ENCODE data around the gene AP2A1. TPM values are rescaled to one million over a fixed set of nuclear protein-coding genes. Genes with fewer than 3 reads are reported as not detected.
"Not testable (repeated sequence)": the region's sequence is repeated elsewhere in the genome, so short reads cannot be mapped to it uniquely, and the experiment has no call there.

The AP2A1 gene
- total RNA-seq: 92.0 and 97.0 TPM in 2 replicates

DNA sequence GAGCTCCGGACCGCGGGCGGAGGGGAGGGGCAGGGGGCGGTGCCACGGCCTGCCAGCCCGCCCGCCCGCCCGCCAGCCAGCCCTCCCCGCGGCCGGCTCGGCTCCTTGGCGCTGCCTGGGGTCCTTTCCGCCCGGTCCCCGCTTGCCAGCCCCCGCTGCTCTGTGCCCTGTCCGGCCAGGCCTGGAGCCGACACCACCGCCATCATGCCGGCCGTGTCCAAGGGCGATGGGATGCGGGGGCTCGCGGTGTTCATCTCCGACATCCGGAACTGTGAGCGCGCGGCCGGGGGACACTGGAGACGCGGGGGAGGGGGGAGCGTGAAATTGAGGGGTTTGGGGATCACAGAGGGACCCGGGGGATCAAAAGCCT lies at the start of gene AP2A1:
TSS of gene AP2A1 (plus strand) at position 72 of the 370 bp plus-strand sequence. CDS start at position 205, 133 bp downstream.
- peak within 1 kb of the TSS; percentile 79 for H3K4me3 ChIP-seq (ENCODE audit: low read depth, low read length)
- no peak for DNase-seq (ENCODE audit: low read depth)
- TF ChIP-seq, protein P1, sequence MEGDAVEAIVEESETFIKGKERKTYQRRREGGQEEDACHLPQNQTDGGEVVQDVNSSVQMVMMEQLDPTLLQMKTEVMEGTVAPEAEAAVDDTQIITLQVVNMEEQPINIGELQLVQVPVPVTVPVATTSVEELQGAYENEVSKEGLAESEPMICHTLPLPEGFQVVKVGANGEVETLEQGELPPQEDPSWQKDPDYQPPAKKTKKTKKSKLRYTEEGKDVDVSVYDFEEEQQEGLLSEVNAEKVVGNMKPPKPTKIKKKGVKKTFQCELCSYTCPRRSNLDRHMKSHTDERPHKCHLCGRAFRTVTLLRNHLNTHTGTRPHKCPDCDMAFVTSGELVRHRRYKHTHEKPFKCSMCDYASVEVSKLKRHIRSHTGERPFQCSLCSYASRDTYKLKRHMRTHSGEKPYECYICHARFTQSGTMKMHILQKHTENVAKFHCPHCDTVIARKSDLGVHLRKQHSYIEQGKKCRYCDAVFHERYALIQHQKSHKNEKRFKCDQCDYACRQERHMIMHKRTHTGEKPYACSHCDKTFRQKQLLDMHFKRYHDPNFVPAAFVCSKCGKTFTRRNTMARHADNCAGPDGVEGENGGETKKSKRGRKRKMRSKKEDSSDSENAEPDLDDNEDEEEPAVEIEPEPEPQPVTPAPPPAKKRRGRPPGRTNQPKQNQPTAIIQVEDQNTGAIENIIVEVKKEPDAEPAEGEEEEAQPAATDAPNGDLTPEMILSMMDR (IDR thresholded peaks at IDR 0.05; ENCODE audit: insufficient read depth, low read depth, low read length): no peak

DNA sequence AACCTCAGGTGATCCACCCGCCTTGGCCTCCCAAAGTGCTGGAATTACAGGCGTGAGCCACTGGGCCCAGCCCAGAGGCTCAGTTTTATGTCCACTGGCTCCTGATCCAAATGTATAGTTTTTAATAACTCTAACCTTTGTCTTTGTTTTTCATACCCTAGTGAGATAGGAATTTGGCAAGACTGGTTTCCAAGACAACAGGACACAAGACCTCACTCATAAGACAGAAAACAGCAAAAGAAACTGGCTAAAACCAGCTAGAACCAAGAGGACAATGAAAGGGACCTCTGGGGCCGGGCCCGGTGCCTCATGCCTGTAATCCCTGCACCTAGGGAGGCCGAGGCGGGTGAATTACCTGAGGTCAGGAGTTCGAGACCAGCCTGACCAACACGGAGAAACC lies 48.3 kb upstream of the AP2A1 start:
- no peak overlapping the region for H3K4me3 ChIP-seq (ENCODE audit: low read depth, low read length)
- DNase-seq (ENCODE audit: low read depth): peak; percentile 71
- TF ChIP-seq, protein P1 (IDR thresholded peaks at IDR 0.05; ENCODE audit: insufficient read depth, low read depth, low read length): no peak

DNA sequence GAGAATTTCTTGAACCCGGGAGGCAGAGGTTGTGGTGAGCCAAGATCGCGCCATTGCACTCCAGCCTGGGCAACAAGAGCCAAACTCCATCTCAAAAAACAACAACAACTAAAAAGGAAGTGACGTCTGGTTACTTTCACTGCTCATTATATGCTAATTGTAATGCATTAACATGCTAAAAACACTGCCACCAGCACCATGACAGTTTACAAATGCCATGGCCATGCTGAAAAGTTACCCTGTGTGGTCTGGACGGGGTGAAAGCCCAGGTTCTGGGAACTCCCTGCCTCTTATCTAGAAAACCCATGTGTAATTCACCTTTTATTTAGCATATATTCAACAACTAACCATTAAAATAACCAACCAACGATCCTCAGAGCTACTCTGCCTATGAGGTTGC lies 47.8 kb upstream of the AP2A1 start:
- TF ChIP-seq, protein P1 (IDR thresholded peaks at IDR 0.05; ENCODE audit: insufficient read depth, low read depth, low read length): no peak
- H3K4me3 ChIP-seq (ENCODE audit: low read depth, low read length): no peak overlapping the region
- no peak for DNase-seq (ENCODE audit: low read depth)

DNA sequence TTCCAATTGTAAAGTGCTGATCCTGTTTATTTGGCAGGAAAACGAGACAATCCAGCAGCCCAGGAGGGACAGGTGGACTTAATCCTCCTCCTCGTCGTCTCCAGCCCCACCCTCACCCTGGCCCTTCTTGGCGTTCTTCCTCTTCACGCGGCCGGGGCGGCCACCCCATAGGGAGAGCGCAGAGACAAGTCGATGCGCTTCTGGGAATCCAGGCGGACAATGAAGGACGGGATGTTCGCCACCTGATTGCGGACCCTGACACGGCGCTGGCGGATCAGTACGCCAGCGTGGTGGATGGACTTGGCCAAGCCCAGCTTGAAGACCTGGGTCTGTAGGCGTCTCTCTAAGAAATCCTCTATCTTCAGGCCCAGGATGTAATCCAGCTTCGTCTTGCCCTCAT lies 47.4 kb upstream of the AP2A1 start:
- not testable (repeated sequence) for H3K4me3 ChIP-seq (ENCODE audit: low read depth, low read length); DNase-seq (ENCODE audit: low read depth)

DNA sequence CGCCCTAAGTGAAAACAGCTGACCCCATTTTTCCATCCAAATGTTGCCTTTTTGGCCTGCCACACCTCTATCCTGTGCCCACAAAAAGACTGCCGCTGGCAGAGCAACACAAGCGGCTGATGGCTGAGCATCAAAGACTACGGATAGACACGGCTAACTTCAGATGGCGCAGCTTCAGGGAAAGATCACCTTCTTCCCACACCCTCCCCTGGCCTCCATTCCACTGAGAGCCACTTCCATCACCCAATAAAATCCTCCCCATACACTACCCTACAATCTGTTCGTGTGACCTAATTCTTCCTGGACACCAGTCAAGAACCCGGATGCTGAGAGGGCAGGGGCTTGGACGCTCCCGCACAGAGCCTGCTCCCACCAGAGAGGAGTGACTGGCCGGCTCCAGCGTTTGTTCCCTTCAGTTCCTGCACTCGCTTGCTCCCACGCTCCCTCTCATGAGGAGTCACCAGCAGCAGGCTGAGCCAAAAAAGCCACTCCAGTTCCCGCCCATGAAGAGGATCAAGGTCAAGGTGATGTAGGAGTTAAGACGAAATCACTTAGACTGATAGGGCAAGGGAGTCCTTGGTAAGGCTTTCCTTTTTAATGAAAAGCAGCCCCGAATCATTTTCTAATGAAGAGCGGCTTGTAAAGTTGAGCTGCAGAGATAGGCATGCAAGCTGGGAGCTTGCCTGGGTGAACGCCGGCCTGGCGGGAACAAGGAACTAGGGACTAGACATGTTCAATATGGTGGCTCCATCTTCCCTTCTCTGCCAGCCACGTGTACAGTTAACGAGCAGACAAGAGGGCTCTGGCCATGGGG lies 39.4 kb upstream of the AP2A1 start:
- DNase-seq (ENCODE audit: low read depth): peak; percentile 61
- TF ChIP-seq, protein P1 (IDR thresholded peaks at IDR 0.05; ENCODE audit: insufficient read depth, low read depth, low read length): no peak
- no peak overlapping the region for H3K4me3 ChIP-seq (ENCODE audit: low read depth, low read length)

DNA sequence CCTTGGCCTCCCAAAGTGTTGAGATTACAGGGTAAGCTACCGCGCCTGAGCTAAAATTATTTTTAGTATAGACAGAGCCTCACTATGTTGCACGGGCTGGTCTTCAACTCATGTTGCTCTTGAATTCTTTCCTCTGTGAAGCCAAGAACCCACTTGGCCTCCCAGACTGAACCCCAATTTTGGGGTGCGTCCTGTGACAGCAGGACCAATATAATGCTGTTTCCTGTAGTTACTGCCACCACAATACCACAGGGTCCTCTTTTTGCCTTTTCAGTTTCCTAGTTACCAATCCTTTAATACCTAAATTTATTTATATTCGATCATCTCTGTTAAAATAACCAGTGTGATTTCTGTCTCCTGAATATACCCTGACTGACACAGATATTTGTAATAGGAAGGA lies 36.6 kb upstream of the AP2A1 start:
- no peak for DNase-seq (ENCODE audit: low read depth)
- H3K4me3 ChIP-seq (ENCODE audit: low read depth, low read length): no peak overlapping the region
- TF ChIP-seq, protein P1 (IDR thresholded peaks at IDR 0.05; ENCODE audit: insufficient read depth, low read depth, low read length): no peak

DNA sequence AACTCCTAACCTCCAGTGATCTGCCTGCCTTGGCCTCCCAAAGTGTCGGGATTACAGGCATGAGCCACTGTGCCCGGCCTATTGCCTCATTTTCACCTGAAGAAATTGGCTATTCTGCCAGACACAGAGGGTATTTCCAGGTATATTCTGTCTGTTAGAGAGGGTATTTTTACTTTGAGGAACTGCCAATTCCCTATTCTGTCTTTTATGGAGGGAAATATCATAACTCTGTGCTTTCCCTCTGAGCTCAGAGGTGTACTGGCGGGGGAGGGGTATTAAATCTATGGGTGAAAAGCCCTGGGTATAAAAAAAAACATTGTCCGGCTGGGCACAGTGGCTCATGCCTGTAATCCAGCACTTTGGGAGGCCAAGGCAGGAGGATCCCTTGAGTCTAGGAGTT lies 28.5 kb upstream of the AP2A1 start:
- no peak overlapping the region for H3K4me3 ChIP-seq (ENCODE audit: low read depth, low read length)
- no peak for DNase-seq (ENCODE audit: low read depth)
- TF ChIP-seq, protein P1 (IDR thresholded peaks at IDR 0.05; ENCODE audit: insufficient read depth, low read depth, low read length): no peak
